GM12878 (cell line): ENCODE measurements around the gene SNAPIN. TPM values are rescaled to one million over a fixed set of nuclear protein-coding genes. Genes with fewer than 3 reads are reported as not detected.

Experiments used
- ATAC-seq: fragments of 200-7000 bp; cut with Tn5 transposase; 3 replicates; pipeline ENCODE4 v1.9.1; 2020; ENCODE audit warnings: mild to moderate bottlenecking, moderate library complexity
- BruUV-seq: library from RNA; stranded (reverse); fragments of 400-500 nt; replicated peaks from 2 replicates; lab custom pipeline; 2021; lab: Mats Ljungman, UMichigan
- CTCF ChIA-PET: fragments of 300-600 bp; sonication (Branson Sonifier 250); formaldehyde crosslinking; extraction: SDS; loops from one replicate; lab custom pipeline; 2021; ENCODE audit warnings: inconsistent platforms; lab: Yijun Ruan, JAX
- POLR2A ChIA-PET: fragments of 350-600 bp; formaldehyde crosslinking; extraction: SDS; loops from one replicate; lab custom pipeline; 2021; ENCODE audit warnings: inconsistent platforms; lab: Charles Lee
- RAD21 ChIA-PET: fragments of 300-600 bp; sonication (Branson Sonifier 250); formaldehyde crosslinking; loops from one replicate; lab custom pipeline; 2023; ENCODE audit warnings: antibody characterized with exemption; ENCODE audit not compliant: unreplicated experiment; lab: Charles Lee
- SMC1A ChIA-PET: fragments of 300-600 bp; sonication (Branson Sonifier 250); formaldehyde crosslinking; loops from one replicate; lab custom pipeline; 2023; ENCODE audit not compliant: unreplicated experiment, uncharacterized antibody; lab: Charles Lee
- DNase-seq: peaks from one replicate; pipeline ENCODE4 v3.0.0-alpha.2; 2011; ENCODE audit warnings: low read depth, low spot score
- FAIRE-seq: peaks from 3 replicates; lab custom pipeline; 2011; peaks lifted over from hg19 to GRCh38; lab: Jason Lieb, UNC
- H2AFZ ChIP-seq: 2 replicates; pipeline ENCODE4 v1.6.0; 2011; ENCODE audit warnings: low read depth, low read length, control low read depth; ENCODE audit not compliant: control insufficient read depth
- H3K27ac ChIP-seq: 2 replicates; pipeline ENCODE4 v1.5.1; 2011; ENCODE audit warnings: control low read depth; ENCODE audit not compliant: control insufficient read depth, insufficient read depth
- H3K27me3 ChIP-seq, 2 experiments: replicated peaks in 1 of 2; 2 replicates each; pipeline versions ENCODE4 v1.6.0 to v1.6.1; 2011; ENCODE audit warnings: low read length in 1 of 2; ENCODE audit not compliant: control insufficient read depth in 2 of 2, insufficient read depth in 2 of 2
- H3K36me3 ChIP-seq, 2 experiments: 2 replicates each; pipeline ENCODE4 v1.5.1; 2011; ENCODE audit warnings: low read length in 1 of 2; ENCODE audit not compliant: control insufficient read depth in 2 of 2, insufficient read depth in 2 of 2
- H3K4me1 ChIP-seq: 2 replicates; pipeline ENCODE4 v1.6.1; 2011; ENCODE audit warnings: mild to moderate bottlenecking, low read length, moderate library complexity, mixed read lengths; ENCODE audit not compliant: control insufficient read depth, insufficient read depth
- H3K4me2 ChIP-seq: 2 replicates; pipeline ENCODE4 v1.6.0; 2011; ENCODE audit warnings: control low read depth; ENCODE audit not compliant: control insufficient read depth, insufficient read depth
- H3K4me3 ChIP-seq: fragments of 200-600 bp; sonication (generic); 2 replicates; pipeline ENCODE4 v1.5.1; 2016
- H3K79me2 ChIP-seq: 2 replicates; pipeline ENCODE4 v1.6.0; 2011; ENCODE audit warnings: low read length; ENCODE audit not compliant: control insufficient read depth, insufficient read depth
- H3K9ac ChIP-seq: 2 replicates; pipeline ENCODE4 v1.8.0; 2011; ENCODE audit warnings: low read length, control low read depth, mixed read lengths; ENCODE audit not compliant: control insufficient read depth, insufficient read depth
- H3K9me3 ChIP-seq: replicated peaks from 3 replicates; pipeline ENCODE4 v1.5.1; 2011; ENCODE audit warnings: mild to moderate bottlenecking, low read length; ENCODE audit not compliant: control insufficient read depth, insufficient read depth
- H4K20me1 ChIP-seq: 2 replicates; pipeline ENCODE4 v1.6.0; 2011; ENCODE audit not compliant: control insufficient read depth, insufficient read depth
- ATF7 ChIP-seq: fragments of 450-650 bp; IDR thresholded peaks from 2 replicates; pipeline ENCODE4 v1.6.1; 2016; ENCODE audit warnings: low read depth, mild to moderate bottlenecking
- BHLHE40 ChIP-seq, 2 experiments: fragments of 450-650 bp in 1 of 2; IDR thresholded peaks; 2 replicates each; pipeline ENCODE4 v1.6.1; 2011 to 2017; ENCODE audit warnings: low read depth in 2 of 2, borderline replicate concordance in 1 of 2, improper control_type of control experiment in 1 of 2, low read length in 1 of 2, mild to moderate bottlenecking in 1 of 2
- BMI1 ChIP-seq: fragments of 450-650 bp; IDR thresholded peaks from 2 replicates; pipeline ENCODE4 v1.6.1; 2016; ENCODE audit warnings: mild to moderate bottlenecking, moderate library complexity, borderline replicate concordance
- ESRRA ChIP-seq: IDR thresholded peaks from 2 replicates; pipeline ENCODE4 v1.6.1; 2012; ENCODE audit warnings: mild to moderate bottlenecking, low read length, improper control_type of control experiment
- IKZF1 ChIP-seq: fragments of 450-650 bp; conservative IDR thresholded peaks from 2 replicates; pipeline ENCODE4 v1.6.1; 2017; ENCODE audit warnings: antibody characterized with exemption, mild to moderate bottlenecking
- IKZF2 ChIP-seq, 2 experiments: fragments of 450-650 bp; IDR thresholded peaks; 2 replicates each; pipeline ENCODE4 v1.6.1; 2017; ENCODE audit warnings: mild to moderate bottlenecking in 2 of 2, moderate library complexity in 2 of 2
- KDM1A ChIP-seq: fragments of 200-600 bp; sonication (generic); IDR thresholded peaks from 2 replicates; pipeline ENCODE4 v1.6.1; 2016; ENCODE audit warnings: borderline replicate concordance
- MLLT1 ChIP-seq: fragments of 450-650 bp; IDR thresholded peaks from 2 replicates; pipeline ENCODE4 v1.6.1; 2016; ENCODE audit warnings: mild to moderate bottlenecking
- PML ChIP-seq: IDR thresholded peaks from 2 replicates; pipeline ENCODE4 v1.6.1; 2012; ENCODE audit warnings: low read length, inconsistent platforms
- RAD21 ChIP-seq: IDR thresholded peaks from 2 replicates; pipeline ENCODE4 v1.6.1; 2011; ENCODE audit warnings: mild to moderate bottlenecking, low read depth, low read length, moderate library complexity; ENCODE audit not compliant: insufficient read depth
- RB1 ChIP-seq: fragments of 450-650 bp; formaldehyde crosslinking; IDR thresholded peaks from 2 replicates; pipeline ENCODE4 v1.6.1; 2017; ENCODE audit warnings: mild to moderate bottlenecking, borderline replicate concordance
- REST ChIP-seq: IDR thresholded peaks from 2 replicates; pipeline ENCODE4 v1.6.1; 2012; ENCODE audit warnings: mild to moderate bottlenecking, low read depth, low read length
- SRF ChIP-seq, 2 experiments: IDR thresholded peaks; 2 replicates each; pipeline ENCODE4 v1.6.1; 2011; ENCODE audit warnings: low read depth in 2 of 2, low read length in 2 of 2, mild to moderate bottlenecking in 1 of 2, moderate library complexity in 1 of 2
- ZBTB33 ChIP-seq: fragments of 450-650 bp; IDR thresholded peaks from 2 replicates; pipeline ENCODE4 v1.6.1; 2017; ENCODE audit warnings: mild to moderate bottlenecking
- ZNF217 ChIP-seq: fragments of 450-650 bp; IDR thresholded peaks from 2 replicates; pipeline ENCODE4 v1.6.1; 2017; ENCODE audit warnings: antibody characterized with exemption, mild to moderate bottlenecking
- ZNF24 ChIP-seq: fragments of 450-650 bp; IDR thresholded peaks from 2 replicates; pipeline ENCODE4 v1.6.1; 2017; ENCODE audit warnings: antibody characterized with exemption, mild to moderate bottlenecking
- ZNF274 ChIP-seq: IDR thresholded peaks from one replicate; pipeline ENCODE4 v1.8.0; 2011; ENCODE audit not compliant: insufficient read length, insufficient read depth
- ZNF384 ChIP-seq: IDR thresholded peaks from 2 replicates; pipeline ENCODE4 v1.6.1; 2012; ENCODE audit warnings: low read depth, mild to moderate bottlenecking, low read length, improper control_type of control experiment, borderline replicate concordance
- WGBS: methylation state at CpG from one replicate; pipeline ENCODE4 v1.1.6; 2016; ENCODE audit warnings: low lambda C conversion rate; ENCODE audit not compliant: insufficient replicate concordance, insufficient coverage; ENCODE audit errors: missing lambda C conversion rate; 5-methylcytosine and 5-hydroxymethylcytosine counted together
- in situ Hi-C: fragments of 300-500 bp; cut with MboI; formaldehyde crosslinking; loops from 9 replicates; pipeline ENCODE4 v1.14.3; 2018; ENCODE audit warnings: mixed read lengths
- intact Hi-C: fragments of 100-400 bp; cut with micrococcal nuclease; formaldehyde crosslinking; loops from one replicate; pipeline ENCODE4 v1.14.2; 2022; ENCODE audit not compliant: unreplicated experiment
- polyA plus RNA-seq, 11 experiments: library from polyadenylated mRNA; depleted of rRNA in 4 of 11; unstranded in 6 of 11; stranded (reverse) in 5 of 11; fragments of >200 nt; fragmentation: Nextera tagmentation in 4 of 11; fragmentation: Illumina TruSeq in 1 of 11; extraction: Ambion mirVana in 4 of 11; extraction: Trizol in 1 of 11; gene quantifications; 1 replicate in 1 of 11; 2 replicates in 10 of 11; pipeline versions ENCODE4 v1.2.1 to v1.2.3, GENCODE V29; 2011 to 2016; ENCODE audit warnings: inconsistent platforms in 2 of 11, missing spikeins in 2 of 11, low read depth in 1 of 11
- total RNA-seq, 4 experiments: library from RNA; depleted of rRNA in 3 of 4; stranded (reverse); fragments of >200 nt in 3 of 4; fragmentation: Illumina TruSeq in 1 of 4; extraction: Trizol in 1 of 4; gene quantifications; 2 replicates each; pipeline versions ENCODE4 v1.2.1 to v1.2.3, GENCODE V29; 2013 to 2021

Gene SNAPIN
- total and polyA plus RNA-seq, 10 of the 15 experiments (the other 5 are each of a cell fraction or from before 2014, with no cell fraction given), result 12.4 to 78.1 (median 38.6) TPM

GRCh38 chr1:153610334-153610733 lies 48.2 kb upstream of the SNAPIN start (continued):
- TF ChIP-seq ZNF217 (no peak), RB1 (no peak), PML (no peak), ESRRA (no peak)

- peaks cover 2% of the 10 kb centered on the region for H3K4me1 ChIP-seq
- WGBS, result 46% methylated on average over 6 of the region's 7 CpGs
- H3K27me3 ChIP-seq, result no peaks in the 10 kb centered on the region
- H3K9me3 ChIP-seq, result no peaks in the 10 kb centered on the region
- H3K4me2 ChIP-seq, result no peak overlapping the region
- FAIRE-seq (no peak), DNase-seq (no peak), ATAC-seq (no peak)
- H3K27ac ChIP-seq, result no peak overlapping the region
- in situ Hi-C loops, result no loop called here
- BruUV-seq, result no TSS peak
- no peak overlapping the region for H2AFZ ChIP-seq
- H3K79me2 ChIP-seq, result no peaks in the 10 kb centered on the region
- no peak overlapping the region for H3K4me3 ChIP-seq
- no peak overlapping the region for H3K9ac ChIP-seq
- no peaks in the 10 kb centered on the region for H3K36me3 ChIP-seq
- POLR2A ChIA-PET, result no interaction called here
- CTCF ChIA-PET, result interaction anchor here (0.5 to 0.7 kb wide), 2 partner anchors 35 to 949 kb away, joined by 3 read pairs; no protein-coding TSS in a partner anchor
- RAD21 ChIA-PET, result no interaction called here
- SMC1A ChIA-PET, result no interaction called here
- no peaks in the 10 kb centered on the region for H4K20me1 ChIP-seq
- intact Hi-C loops, result no loop called here
- TF ChIP-seq ZNF274 (no peak), IKZF1 (no peak), KDM1A (no peak), BMI1 (no peak), REST (no peak), SRF (IDR thresholded peaks at IDR 0.05; ENCODE audit: low read depth in 2 of 2, low read length in 2 of 2) (no peak), ZNF24 (no peak), ATF7 (no peak), BHLHE40 (IDR thresholded peaks at IDR 0.05; ENCODE audit: borderline replicate concordance in 1 of 2, low read depth in 2 of 2, low read length in 1 of 2) (no peak), IKZF2 (IDR thresholded peaks at IDR 0.05) (no peak), ZNF384 (no peak), RAD21 (no peak), ZBTB33 (no peak), MLLT1 (no peak)
Observed at GRCh38 chr1:153610811-153611301, 47.6 kb upstream of the SNAPIN start.
